HL-60 (cell line): ENCODE data around the gene RAC2.

Source experiments
- DNase-seq, 2 experiments: peaks; one replicate each; pipeline ENCODE4 v3.0.0-alpha.2; 2010 to 2020; ENCODE audit warnings: low read depth in 1 of 2, low spot score in 1 of 2
- H3K27ac ChIP-seq: fragments of 250-450 bp; sonication (Bioruptor Pico); replicated peaks from 2 replicates; pipeline ENCODE4 v1.5.1; 2020; ENCODE audit warnings: mild to moderate bottlenecking, moderate library complexity
- H3K27me3 ChIP-seq: fragments of 250-450 bp; sonication (Bioruptor Pico); 2 replicates; pipeline ENCODE4 v1.5.1; 2021; ENCODE audit warnings: mild to moderate bottlenecking, moderate library complexity; ENCODE audit not compliant: insufficient read depth, poor library complexity, severe bottlenecking
- H3K4me3 ChIP-seq: replicated peaks from 2 replicates; pipeline ENCODE4 v1.5.1; 2011; ENCODE audit warnings: mild to moderate bottlenecking, control low read depth, low read length; ENCODE audit not compliant: insufficient read depth
- GABPA ChIP-seq: IDR thresholded peaks from 2 replicates; pipeline ENCODE4 v1.6.1; 2012; ENCODE audit warnings: low read depth
- POLR2AphosphoS5 ChIP-seq: IDR thresholded peaks from 2 replicates; pipeline ENCODE4 v1.6.1; 2012; ENCODE audit warnings: low read depth
- SPI1 ChIP-seq: IDR thresholded peaks from 2 replicates; pipeline ENCODE4 v1.6.1; 2012; ENCODE audit warnings: low read depth, mild to moderate bottlenecking, borderline replicate concordance
- TF ChIP-seq, protein P1 (sequence below): IDR thresholded peaks from 2 replicates; pipeline ENCODE4 v1.6.1; 2012; ENCODE audit warnings: low read depth; ENCODE audit not compliant: insufficient replicate concordance
- TF ChIP-seq, protein P2 (sequence below): IDR thresholded peaks from one replicate; pipeline ENCODE4 v1.5.1; 2011; ENCODE audit warnings: low read length, control low read depth, inconsistent platforms; ENCODE audit not compliant: insufficient read depth

RAC2 gene

DNA sequence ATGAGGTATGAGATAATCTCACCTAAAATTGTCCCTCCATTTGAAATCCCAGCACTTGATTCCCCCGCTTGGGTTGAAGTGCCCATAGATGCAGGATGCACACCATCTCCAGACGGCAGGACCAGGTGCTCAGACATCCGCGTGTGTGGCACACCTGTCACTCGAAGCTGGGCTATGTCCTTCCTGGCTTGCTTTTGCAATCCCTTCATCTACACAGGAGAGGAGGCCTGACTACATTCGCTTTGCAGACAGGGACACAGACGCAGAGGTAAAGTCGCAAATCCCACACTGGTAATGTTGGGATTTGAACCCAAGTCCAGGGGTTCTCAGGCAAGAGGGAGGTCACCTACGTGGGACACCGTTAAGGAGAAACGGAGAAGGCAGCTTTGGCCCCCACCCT lies 31.1 kb upstream of the RAC2 start:
- no peaks in the 10 kb centered on the region for H3K27me3 ChIP-seq
- no peak overlapping the region for H3K4me3 ChIP-seq
- no peak for TF ChIP-seq GABPA
- TF ChIP-seq POLR2AphosphoS5, result no peak
- TF ChIP-seq, protein P1, sequence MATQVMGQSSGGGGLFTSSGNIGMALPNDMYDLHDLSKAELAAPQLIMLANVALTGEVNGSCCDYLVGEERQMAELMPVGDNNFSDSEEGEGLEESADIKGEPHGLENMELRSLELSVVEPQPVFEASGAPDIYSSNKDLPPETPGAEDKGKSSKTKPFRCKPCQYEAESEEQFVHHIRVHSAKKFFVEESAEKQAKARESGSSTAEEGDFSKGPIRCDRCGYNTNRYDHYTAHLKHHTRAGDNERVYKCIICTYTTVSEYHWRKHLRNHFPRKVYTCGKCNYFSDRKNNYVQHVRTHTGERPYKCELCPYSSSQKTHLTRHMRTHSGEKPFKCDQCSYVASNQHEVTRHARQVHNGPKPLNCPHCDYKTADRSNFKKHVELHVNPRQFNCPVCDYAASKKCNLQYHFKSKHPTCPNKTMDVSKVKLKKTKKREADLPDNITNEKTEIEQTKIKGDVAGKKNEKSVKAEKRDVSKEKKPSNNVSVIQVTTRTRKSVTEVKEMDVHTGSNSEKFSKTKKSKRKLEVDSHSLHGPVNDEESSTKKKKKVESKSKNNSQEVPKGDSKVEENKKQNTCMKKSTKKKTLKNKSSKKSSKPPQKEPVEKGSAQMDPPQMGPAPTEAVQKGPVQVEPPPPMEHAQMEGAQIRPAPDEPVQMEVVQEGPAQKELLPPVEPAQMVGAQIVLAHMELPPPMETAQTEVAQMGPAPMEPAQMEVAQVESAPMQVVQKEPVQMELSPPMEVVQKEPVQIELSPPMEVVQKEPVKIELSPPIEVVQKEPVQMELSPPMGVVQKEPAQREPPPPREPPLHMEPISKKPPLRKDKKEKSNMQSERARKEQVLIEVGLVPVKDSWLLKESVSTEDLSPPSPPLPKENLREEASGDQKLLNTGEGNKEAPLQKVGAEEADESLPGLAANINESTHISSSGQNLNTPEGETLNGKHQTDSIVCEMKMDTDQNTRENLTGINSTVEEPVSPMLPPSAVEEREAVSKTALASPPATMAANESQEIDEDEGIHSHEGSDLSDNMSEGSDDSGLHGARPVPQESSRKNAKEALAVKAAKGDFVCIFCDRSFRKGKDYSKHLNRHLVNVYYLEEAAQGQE, result no peak
- TF ChIP-seq, protein P2, sequence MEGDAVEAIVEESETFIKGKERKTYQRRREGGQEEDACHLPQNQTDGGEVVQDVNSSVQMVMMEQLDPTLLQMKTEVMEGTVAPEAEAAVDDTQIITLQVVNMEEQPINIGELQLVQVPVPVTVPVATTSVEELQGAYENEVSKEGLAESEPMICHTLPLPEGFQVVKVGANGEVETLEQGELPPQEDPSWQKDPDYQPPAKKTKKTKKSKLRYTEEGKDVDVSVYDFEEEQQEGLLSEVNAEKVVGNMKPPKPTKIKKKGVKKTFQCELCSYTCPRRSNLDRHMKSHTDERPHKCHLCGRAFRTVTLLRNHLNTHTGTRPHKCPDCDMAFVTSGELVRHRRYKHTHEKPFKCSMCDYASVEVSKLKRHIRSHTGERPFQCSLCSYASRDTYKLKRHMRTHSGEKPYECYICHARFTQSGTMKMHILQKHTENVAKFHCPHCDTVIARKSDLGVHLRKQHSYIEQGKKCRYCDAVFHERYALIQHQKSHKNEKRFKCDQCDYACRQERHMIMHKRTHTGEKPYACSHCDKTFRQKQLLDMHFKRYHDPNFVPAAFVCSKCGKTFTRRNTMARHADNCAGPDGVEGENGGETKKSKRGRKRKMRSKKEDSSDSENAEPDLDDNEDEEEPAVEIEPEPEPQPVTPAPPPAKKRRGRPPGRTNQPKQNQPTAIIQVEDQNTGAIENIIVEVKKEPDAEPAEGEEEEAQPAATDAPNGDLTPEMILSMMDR, result no peak
- TF ChIP-seq SPI1, result no peak
- DNase-seq, result no peak
- H3K27ac ChIP-seq, result peak overlapping the region; percentile 70

DNA sequence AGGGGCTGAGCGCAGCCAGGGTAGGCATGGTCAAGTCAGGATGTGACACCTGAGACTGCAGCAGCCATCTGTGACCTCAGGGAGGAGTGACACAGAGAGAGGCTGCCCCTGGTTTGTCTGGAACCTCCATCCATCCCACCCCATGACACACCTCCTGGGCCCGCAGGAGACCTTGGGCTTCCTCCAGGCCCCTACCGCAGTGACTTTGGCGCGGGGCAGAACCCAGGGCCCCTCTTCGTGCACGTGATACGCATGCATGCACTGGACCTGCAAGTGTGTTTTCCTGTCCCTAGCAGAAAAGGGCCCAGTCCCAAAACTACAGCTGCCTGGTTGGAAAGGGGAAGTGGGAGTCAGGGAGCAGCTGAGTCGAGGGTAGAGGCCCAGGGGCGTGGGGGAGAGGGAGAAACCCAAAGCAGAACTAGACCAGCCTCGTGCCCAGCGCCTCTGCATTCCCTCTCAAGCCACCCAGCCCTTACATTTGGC lies 30.4 kb upstream of the RAC2 start:
- TF ChIP-seq POLR2AphosphoS5 (peak; percentile 92), SPI1 (peak; percentile 100)
- TF ChIP-seq, protein P2, result no peak
- no peak overlapping the region for H3K4me3 ChIP-seq
- H3K27me3 ChIP-seq, result no peaks in the 10 kb centered on the region
- peak; percentile 93 to 95 for DNase-seq
- H3K27ac ChIP-seq, result peak overlapping the region; percentile 70

DNA sequence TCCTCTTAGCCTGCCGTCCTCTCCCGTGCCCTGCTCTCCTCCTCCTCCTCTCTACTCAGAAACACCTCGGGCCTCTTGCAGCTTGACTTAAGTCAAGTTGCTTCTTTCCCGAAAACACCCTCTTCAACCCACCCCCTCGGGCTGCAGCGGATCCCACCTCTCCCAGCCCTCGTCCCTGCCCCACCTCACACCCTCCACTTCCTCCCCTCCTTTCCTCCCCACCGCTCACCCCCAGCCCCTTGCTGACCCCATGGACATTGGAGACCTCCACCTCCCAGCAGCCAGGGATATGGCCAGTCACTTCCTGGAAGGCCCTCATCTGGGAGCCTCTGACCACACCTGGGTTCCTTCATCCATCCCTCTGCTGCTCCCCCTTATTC lies 29.8 kb upstream of the RAC2 start:
- Histone ChIP-seq H3K27me3 (no peaks in the 10 kb centered on the region), H3K4me3 (no peak overlapping the region), H3K27ac (peak overlapping the region; percentile 70)
- TF ChIP-seq GABPA, result no peak
- no peak for TF ChIP-seq POLR2AphosphoS5
- TF ChIP-seq, protein P2, result no peak
- TF ChIP-seq SPI1, result no peak
- TF ChIP-seq, protein P1, result no peak
- no peak for DNase-seq

DNA sequence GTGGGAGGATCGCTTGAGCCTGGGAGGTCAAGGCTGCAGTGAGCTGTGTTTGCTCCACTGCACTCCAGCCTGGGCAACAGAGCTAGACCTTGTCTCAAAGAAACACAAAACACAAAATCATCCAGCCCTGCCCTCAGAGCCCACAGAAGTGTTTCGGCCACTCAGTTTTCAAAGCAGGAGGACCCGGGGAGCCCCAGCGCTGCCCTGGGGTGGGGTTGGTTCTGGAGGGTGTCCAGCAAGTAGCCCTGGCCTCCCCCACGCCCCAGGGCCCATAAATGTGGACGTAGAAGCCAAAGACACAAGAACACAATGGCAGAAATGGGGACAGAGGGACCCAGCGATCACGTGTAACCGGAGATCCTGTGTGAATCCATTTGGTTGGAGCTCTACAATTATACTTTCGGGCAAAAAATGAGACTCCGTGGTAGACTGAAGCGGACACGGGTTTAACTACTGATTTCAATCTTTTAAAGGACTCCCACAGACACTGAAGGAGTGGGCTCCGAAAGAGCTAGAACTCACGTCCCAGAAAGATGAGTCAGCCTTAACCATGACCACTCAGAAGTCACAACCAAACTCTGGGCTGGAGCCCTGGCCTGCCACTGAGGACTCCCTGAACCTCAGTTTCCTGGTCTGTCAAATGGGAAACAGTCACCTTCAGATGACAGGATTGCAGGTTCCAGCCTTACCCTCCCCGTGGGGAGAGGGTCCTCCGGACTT lies 29.2 kb upstream of the RAC2 start:
- H3K27ac ChIP-seq, result no peak overlapping the region
- no peak for DNase-seq
- TF ChIP-seq, protein P1, result no peak
- TF ChIP-seq GABPA, result no peak
- no peak for TF ChIP-seq POLR2AphosphoS5
- TF ChIP-seq SPI1, result no peak
- TF ChIP-seq, protein P2, result no peak
- H3K27me3 ChIP-seq, result no peaks in the 10 kb centered on the region
- no peak overlapping the region for H3K4me3 ChIP-seq
